Stimulated activated CD4-positive, alpha-beta T cell treated with anti-CD3 and anti-CD28 coated beads, Interleukin-4, amount 100 ng/mL, for 4 hours (primary cell): ENCODE data around the gene SEPTIN2.
A peak's percentile ranks its signal among the peaks of the same experiment; 100 is the strongest.
"Not testable (repeated sequence)": the region's sequence is repeated elsewhere in the genome, so short reads cannot be mapped to it uniquely, and the experiment has no call there.

Source experiments
- DNase-seq, 2 experiments: peaks; one replicate each; pipeline ENCODE4 v3.0.0-alpha.2; 2020

The SEPTIN2 gene

DNA sequence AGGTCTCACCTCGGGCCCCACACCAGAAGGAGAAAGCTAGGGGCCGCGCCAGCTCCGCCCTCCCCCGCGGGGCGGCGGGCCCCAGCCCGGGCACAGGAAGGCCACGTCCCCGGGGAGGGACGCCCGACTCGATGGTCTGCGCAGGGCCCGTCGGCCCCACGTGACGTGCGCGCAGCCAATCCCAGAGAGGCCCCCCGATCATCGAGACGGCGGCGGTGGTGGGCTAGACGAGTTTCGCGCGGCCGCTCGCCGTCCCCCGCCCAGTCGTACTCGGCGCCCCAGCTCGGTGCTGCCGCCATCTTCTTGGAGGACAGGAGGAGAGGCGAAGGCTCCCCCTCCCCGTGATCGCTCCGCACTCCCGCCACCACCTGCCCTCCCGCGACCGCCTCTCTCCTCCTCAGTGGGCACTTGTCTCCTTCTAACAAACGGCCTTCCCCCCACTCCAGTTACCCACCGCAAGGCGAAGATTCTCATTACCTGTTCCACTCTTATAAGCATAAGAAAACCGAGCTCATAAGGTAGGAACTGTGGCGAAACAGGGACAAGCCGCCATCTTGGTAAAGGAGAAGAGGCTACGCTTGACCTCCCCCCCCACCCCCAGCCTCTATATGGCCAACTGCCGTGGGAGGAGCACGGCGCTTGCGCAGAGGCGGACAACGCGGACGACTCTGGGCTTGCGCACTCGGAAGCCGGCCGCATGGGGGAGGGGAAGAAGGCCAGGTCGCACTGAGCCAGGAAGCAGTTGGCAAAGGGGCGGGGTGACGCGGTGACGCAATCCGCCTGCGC lies 439 bp upstream of the SEPTIN2 start, which contains the start of gene HDLBP:
Gene HDLBP (minus strand): TSS at position 580 of the 786 bp plus-strand sequence. CDS start 48,803 bp downstream, outside the sequence.
- peak; percentile 100 for DNase-seq

DNA sequence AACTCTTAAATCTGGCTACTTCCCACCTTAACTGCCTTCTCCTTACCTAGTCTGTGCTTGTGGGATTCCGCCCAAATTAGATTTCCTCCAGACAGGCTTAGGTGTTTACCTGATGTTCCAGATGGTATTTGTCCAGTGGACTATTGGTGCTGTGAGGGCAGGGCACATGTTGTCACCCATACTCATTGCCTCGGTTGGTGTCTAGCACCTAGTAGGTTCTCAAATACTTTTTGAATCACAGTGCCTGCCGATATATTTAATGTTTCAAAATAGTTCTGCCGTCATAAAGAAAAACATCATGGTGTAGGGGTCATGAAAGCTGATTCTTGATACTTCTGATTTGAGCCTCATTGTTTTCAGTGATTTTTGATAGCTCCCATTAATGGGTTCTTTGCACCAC lies 1.1 kb downstream of the SEPTIN2 start:
- DNase-seq = no peak

DNA sequence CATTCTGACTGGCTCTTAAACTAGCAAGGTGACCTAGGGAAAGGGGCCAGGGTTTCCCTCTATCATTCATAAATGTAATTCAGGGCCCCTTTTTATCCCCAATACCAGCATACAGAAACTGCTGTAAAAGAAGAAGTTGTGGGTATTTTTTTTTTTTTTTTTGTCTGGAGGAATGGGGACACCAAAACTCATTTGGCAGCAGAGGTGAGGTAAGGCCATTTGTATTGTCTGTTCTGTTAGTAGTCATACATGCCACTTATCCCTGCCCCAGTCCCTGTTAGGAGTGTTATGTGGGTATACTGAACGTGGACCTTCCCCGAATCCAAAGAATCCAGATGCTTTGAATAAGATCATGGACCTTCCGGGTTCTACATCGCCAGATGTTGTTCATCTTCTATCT lies 1.7 kb downstream of the SEPTIN2 start:
- no peak for DNase-seq

DNA sequence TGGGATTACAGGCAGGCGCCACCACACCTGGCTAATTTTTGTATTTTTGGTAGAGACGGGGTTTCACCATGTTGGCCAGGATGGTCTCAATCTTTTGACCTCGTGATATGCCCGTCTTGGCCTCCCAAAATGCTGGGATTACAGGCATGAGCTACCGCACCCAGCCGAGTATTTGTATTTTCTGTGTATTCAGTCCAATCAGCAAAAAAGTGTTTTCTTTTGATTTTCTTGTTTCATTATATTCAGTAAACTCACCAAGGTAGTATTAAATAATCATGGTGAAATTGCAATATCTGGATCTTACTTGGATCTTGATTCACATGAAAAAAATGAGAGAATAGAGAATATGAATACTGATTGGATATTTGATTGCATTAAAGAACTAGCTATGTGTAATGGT lies 3.1 kb downstream of the SEPTIN2 start:
- DNase-seq = not testable (repeated sequence)

DNA sequence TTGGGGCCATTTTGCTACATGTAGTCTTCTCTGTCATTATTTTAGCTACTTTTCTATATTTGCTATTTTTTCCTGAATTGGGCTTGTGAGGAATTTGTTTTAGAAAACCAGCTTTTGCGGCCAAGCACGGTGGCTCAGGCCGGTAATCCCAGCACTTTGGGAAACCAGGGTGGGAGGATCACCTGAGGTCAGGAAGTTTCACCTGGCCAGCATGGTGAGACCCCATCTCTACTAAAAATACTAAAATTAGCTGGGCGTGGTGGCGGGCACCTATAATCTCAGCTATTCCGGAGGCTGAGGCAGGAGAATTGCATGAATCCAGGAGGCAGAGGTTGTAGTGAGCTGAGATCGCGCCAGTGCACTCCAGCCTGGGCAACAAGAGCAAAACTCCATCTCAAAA lies 4.7 kb downstream of the SEPTIN2 start:
- DNase-seq = no peak

DNA sequence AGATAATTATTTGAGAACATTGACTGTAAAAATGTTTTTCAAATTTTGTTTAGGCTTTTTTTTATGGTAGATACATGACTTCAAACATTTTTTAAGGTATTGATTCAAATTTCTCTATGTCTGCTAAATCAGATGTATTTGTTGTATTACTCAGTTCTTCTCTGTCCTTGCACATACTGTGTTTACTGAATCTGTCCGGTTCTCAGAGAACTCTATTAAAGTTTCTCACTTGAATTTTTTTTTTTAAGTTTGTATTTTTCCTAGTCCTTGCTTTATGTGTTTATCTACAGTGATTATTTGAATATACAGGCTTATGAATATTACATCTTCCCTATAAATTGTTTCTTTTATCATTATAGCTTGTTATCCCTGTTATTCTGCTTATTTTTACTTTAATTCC lies 5.3 kb downstream of the SEPTIN2 start:
- DNase-seq = no peak

DNA sequence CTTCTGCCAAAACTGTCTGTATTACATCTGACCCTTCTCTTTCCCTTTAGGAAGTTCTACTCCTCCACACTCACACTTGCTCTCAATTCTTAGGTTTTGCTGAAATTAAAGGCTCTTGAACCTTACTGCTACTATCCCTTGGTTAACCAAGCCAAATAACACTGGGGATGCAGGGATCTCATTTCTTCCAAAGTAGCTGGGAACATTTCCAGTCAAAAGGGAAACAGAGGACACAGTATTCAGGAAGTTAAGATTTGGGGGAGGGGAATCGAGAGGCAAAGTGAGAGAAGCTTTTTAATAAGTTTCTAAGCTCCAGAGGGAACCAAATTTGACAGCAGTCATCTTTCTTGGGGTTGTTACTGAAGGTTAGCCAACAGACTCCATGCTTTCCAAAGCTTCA lies 6.2 kb downstream of the SEPTIN2 start:
- no peak for DNase-seq

DNA sequence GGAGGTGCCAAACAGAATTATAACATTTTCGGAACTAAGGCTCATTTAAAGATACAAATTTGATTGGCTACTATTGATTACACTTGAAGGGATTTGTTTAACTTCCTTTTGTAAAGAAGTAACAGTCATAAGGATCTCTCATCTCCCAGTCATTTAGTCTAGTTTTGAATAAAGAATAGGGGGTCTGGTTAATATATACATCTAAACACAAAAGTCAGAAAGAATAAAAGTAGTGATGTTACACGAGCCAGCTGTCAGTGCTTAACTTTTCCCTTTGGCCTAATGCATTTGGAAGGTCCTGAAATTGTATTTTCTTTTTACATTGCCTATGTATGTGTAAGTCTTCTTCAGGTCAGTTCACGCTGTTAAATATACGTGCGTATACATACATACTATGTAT lies 8.1 kb downstream of the SEPTIN2 start:
- no peak for DNase-seq

DNA sequence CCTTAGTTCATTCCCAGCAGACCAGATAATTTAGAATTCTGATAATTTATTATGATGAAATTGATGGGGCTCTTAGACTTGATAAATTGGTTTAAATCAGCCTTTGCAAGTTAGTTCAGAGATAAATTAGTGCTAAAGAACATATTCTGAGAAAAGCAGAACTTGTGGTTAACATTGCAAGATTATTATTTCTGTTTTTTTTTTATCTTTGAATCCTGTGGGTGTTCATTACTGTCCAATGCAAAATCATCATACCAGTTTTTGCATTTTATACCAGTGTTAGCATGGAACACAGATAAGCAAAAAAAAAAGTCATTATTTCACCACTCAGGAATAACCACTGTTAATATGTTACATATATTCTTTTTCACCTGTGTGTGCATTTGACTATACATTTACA lies 9.1 kb downstream of the SEPTIN2 start:
- no peak for DNase-seq

DNA sequence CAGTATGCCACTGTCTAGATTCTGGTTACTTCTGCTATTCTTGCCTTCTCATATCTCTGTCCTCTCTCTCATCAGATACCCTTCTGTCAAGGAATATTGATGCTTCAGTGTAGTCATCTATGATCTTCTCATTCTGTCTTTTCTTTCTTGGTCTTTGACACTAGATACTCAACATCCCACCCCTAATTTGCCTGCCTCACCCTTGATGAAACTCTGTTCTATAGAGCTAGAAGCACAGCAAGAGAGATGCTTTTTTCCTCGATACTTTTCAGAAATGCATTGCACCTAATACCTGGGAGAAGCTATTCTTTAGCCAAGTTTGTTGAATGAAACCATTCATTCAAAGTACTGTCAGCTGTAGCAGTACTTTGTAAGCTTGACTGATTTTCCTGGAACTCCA lies 9.5 kb downstream of the SEPTIN2 start:
- DNase-seq = no peak

DNA sequence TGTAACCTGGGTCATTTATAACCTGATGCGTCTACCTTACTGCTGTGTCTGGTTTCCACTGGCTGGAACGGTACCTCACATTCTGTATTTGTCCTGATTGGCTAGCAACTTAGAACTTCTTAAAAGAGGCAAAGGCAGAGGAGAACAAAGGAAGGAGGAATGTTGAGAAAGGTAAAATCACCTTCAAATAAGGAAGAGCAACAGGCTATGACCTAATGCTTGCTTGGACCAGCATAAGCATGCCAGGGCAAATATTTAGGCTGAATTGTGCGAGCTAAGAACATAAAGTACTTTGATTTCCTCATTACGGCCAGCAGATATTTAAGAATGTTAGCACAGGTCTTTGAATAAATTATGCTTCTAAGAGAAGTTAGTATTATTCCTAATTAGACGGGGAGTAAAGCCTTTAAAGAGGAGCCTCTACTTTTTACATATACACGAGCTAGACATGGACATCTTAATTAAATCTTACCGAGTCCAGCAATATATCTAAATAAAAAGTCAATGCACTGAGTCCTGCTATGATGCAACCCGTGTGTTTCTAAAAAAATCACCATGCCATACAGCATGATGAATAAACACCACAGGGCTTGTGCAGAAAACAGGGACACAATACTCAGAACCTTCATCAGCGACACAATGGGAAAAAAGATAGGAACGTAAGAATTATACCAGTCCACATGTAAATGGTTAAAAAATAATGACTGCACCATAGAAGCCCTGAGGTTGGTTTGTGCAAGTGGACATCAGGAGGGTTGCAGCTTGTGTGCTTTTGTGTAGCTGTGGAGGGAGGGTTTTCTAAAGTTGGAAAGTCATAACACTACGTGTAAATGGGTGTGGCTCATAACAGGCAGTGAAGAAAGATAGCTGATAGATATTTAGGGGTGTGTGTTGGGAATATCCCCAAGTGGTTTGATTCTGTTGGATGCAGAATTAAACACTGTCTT lies 14.2 kb downstream of the SEPTIN2 start:
- no peak for DNase-seq

DNA sequence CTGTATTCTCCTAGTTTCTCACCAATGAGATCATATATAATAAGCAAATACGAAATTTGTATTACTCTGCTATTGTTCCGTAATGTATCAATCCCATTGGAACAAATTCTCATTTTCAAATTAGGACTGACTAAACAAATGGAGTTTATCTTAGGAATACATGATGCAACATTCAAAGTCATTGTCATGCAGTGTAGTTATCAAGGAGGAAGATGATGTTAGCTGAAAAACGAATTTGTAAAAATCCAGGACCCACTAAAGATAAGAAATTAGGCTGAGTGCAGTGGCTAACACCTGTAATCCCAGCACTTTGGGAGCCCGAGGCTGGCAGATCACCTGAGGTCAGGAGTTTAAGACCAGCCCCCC lies 14.9 kb downstream of the SEPTIN2 start:
- DNase-seq = no peak

DNA sequence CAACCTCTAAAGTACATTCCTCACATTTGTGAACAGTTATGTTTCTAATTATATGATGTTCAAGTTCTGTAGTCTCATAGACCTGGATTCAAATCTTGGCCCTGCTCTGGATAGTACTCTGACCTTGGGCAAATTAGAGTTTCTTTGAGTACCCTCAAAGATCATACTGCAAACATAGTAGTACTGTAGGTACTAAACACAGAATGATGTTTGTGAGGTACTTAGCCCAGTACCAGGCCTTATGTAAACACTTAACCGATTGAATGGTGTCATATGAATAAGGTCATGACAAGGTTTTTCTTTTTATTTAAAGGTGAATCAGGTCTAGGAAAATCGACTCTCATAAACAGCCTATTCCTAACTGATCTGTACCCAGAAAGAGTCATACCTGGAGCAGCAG lies 19.1 kb downstream of the SEPTIN2 start:
- DNase-seq = no peak

DNA sequence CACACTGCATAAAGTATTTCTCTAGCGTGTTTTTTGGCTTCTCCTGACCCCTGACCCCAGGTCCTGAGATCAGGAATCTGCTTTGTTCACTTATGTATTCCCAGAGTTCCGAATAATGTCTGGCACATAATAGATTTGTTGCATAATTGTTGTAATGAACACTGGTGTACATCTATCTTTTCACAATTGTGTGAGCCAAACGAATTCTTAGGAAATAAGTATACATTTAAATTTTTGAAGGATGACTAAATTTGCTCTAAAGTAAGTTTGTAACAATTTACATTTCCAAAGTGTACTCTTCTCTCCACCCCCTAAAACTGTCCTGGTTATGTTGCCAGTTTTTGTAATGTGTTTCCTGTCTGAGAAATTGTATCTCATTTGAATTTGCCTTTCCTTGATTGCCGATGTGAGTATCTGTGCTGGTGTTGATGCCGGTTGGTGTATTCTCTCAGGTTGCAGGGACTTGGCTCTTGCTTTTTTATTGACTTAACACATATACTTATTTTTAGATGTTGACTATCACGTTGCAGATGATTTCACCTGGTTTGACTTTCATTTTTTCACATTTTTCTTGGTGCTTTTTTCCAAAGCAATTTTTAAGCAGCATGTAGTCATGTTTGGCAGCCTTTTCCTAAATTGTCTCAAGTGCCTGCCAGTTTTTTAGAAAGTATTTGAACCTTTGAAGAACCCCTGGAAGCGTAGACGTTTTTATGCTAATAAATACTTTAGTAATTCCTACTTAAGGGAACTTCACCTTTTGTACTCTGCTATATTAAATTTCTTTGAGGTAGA lies 24.3 kb downstream of the SEPTIN2 start:
- DNase-seq = no peak

DNA sequence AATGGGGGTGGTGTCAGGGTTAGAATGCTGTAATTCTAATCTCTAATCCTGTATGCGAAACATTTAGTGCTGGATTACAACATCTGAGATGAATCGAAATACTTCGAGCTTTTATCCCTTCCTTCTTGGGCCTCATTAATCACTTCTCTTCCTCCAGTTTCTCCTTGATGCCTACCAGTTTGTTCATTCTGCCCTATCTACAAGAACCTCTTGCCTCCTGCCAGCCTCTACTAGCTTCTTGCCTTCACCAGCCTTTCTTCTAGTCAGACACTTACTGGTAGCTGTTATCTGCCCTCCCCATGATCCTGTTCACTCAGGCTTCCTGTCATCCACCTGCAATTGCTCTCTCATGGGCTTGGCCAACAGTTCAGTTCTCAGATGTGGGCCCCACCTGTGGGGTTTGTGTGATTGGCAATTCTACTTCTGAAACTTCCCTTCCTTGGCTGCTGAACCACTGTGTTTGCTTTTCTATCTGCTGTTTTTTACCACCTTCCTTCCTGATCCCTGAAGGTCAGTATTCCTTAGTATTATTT lies 25.0 kb downstream of the SEPTIN2 start:
- no peak for DNase-seq

DNA sequence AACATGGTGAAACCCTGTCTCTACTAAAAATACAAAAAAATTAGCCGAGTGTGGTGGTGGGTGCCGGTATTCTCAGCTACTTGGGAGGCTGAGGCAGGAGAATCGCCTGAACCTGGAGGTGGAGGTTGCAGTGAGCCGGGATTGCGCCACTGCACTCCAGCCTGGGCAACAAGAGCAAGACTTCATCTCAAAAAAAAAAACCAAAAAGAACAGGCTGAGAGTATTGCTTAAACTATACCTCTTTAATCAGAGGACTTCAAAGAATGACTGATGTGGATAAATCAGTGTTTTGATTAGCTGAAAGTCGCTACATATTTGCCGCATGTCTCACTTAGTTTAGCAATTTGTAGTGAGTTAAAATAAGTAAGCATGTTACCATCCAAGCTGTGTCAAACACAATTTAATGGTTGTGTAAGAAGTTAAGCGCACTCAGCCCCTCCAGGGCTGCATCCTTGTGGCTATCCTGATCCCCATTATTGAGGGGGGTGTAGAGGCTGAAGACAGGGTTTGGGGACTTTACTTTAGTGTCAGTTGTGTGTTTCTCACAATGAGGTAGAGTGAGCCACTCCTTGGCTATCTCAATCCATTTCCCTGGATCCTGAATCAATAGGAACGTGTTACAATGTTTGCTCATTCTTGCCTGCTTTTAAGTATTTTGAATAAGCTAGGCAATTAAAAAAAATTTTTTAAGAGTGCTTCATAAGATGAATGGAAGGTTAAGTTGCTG lies 29.4 kb downstream of the SEPTIN2 start:
- DNase-seq = no peak

DNA sequence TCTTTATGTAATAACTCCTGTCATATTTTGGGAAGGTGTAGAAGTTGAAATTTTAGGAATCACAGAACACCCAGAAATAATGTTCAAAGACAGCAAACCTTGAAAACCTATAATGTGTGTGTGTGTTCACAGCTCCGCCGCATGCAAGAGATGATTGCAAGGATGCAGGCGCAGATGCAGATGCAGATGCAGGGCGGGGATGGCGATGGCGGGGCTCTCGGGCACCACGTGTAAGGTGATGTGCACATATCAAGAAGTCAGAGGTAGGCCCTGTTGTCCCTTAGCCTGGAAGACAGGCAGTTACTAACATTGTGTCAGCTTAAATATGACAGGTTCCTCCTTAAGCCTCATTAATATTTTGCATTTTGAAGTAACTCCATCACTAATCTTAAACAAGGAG lies 34.2 kb downstream of the SEPTIN2 start:
- DNase-seq = no peak

DNA sequence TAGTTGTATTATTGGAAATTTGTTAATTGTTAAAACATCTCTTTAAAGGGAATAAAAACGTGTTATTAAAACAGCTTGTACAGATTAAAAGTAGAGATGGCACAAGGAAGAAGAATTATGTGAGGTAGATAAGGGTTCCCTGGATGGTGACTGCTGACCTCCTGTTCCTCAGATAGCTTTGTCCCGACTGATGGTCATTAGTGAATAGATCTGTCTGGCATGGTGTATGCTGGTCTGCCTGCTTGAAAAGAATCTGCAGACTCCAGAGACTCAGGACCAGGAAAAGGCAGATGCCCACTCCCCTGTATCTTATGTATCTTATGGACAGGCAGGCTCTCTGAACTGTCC lies 34.8 kb downstream of the SEPTIN2 start:
- DNase-seq = no peak

DNA sequence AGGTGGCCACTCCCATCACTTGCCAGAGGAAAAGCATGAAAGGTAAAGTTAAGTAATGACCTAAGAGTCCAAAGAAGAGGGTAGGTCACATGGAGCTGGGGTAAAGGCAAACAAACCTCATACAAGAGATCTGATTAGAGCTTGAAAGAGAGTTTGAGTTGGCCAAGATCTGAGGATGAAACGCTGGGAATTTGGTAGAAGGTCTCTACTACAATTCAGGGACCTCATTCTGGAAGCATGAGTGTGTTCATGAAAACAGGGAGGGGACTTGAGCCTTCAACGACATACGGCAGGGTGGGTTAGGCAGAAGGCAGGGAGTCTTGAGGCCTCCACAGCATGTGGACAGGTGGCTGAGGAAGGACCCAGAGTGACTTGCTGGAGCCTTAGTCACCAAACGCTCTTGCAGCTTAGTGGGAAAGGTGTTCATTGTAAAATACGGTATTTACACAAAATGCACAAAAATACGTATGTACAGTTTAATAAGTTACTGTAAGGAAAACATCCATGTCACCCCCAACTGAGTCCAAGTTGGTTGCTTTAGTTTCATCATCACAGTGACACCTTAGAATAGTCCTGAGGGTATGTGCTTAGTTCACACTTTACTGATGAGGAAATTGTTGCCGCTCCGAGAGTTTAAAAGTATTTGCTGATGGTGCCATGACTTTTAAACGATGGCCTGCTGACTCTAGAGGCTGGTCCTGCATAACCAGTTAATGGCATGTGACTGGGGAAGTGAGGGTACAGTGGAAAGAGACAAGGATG lies 35.3 kb downstream of the SEPTIN2 start:
- no peak for DNase-seq

DNA sequence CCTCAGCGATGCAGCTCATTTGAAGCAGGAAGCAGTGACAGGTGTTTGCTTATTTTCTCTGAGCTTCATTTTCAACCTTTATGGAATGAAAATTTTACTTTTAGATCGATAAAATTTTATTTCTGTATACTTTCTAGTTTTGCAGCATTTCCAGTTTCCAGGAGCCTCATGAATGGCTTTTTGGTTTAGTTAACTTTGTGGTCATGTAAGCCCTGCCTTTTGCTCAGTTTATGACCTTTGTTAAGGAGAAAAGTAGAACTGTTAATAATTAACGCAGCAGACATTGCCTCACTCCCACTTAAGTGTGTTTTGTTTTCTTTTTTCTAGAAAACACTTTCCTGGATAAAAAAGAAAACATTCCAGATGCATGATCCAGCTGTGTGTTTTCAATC lies 35.9 kb downstream of the SEPTIN2 start:
- DNase-seq = no peak

DNA sequence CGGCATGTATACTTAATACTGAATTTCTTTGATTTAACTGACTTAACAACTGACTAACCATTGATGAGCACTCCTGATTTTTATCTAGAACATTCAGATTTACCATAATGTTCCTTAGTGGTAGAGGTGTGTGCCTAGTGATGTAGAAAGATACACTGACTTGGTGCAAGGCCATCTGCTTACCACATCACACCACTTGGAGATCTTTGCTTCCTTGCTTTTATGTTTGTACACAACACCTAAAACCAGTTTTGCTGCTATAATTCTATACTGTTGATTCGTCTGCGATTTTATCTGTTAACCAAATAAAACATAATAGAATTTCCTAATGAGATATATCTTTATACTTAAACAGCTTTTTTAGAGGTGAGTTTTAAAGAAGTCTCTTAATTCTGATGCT lies 36.5 kb downstream of the SEPTIN2 start:
- DNase-seq = no peak
